ENCODE results near the gene AKAP1.
"Not testable (repeated sequence)": the region's sequence is repeated elsewhere in the genome, so short reads cannot be mapped to it uniquely, and the experiment has no call there.

AKAP1 gene

DNA sequence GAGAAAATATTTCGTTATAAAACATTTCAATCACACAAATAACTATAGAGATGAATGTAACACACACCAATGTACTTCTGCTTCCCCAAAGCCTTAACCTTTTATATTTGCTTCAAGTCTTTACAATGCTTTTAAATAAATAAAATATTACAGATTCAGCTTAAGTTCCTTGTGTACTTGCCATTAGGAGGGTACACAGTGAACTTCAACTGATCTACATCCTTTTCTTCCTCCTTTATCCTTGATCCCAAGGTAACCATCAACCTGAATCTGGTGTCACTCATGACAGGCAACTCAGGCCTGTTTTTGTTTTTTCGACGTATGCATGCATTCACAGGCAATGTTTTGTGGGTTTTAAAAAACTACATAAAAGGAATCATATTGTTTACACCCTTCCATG is 9.3 kb upstream of the AKAP1 start:
- DNase-seq, result no peak

DNA sequence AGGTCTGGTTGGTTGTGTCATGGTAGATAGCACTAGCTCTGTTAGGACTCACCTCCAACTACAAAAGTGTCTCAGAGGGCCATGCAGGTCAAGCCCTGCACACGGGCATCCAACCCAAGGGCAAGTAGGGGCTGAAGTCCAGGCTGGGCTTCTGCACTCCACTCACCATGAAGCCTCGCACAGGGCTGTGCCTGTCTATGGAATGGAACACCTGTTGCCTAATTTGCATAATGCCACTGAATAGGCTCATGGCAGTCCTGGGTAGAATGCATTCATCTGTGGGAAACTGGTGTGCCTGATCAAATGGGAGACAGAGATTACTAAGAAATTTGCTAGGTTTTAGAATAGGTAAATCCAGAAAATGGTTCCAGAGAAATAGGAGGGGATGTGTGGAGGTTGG is 8.0 kb upstream of the AKAP1 start:
- DNase-seq, result peak; percentile 20

DNA sequence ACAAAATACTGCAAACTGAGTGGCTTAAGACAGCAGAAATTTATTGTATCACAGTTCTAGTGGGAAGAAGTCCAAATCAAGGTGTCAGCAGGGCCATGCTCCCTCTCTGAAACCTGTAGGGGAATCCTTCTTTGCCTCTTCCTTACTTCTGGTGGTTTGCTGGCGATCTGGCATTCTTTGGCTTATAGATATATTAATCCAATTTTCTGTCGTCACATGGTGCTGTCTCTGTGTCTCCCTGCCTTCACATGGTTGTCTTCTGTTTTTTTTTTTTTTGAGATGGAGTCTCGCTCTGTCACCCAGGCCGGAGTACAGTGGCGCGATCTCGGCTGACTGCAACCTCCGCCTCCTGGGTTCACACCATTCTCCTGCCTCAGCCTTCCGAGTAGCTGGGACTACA is 6.8 kb upstream of the AKAP1 start:
- no peak for DNase-seq

DNA sequence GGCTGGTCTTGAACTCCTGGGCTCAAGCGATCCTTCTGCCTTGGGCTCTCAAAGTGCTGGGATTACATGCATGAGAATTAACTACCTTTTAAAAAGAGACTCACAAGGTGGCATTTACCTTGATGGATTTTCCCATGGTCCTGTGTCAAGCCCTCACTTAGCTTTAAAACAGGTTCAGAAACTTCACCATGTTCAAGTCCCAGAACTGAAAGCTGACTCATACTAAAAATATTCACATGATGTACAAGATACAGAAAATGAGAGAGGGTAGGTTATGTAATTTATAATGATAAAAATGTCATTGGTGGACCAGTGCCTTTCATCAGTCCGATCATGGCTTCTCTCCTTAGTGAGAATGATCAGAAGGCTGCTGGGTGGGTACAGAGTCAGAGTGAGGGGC is 4.3 kb upstream of the AKAP1 start:
- no peak for DNase-seq

DNA sequence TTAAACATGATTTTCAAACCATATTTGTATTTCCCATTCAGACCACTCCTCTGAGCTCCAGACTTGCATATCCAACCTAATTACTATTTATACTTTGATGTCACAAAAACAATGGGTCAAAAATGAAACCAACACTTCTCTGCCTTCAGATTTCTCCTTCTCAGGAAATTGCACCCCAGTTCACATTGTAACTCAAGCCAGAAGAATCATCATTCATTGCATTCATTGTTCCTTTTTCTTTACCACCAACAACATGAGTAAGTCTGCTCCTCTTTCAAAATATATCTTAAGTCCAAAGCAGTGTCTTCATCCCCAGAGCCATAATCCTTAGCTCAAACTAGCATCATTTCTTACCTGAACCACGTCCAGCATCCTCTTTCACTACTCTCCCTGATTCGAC is 2.6 kb upstream of the AKAP1 start:
- DNase-seq, result no peak

DNA sequence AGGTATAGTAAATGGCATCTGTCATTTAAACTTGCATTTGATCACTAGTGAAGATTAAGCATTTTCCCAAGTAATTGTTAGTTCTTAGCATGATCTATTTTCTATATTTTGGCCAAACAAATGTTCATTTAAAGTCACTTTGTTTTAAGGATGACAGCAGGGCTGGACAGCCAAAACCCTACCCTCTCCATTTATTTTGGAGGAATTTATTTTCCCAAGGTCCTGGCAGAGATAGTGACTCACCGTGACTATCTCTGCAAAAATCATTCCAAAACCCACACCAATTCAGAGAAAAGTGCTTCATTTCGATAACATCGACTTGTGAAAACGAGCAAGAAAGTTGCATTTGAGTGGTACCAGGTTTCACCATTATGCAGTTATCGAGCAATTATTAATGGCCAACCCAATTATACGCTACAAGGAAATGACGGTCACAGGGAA is 665 bp upstream of the AKAP1 start:
- DNase-seq, result no peak

DNA sequence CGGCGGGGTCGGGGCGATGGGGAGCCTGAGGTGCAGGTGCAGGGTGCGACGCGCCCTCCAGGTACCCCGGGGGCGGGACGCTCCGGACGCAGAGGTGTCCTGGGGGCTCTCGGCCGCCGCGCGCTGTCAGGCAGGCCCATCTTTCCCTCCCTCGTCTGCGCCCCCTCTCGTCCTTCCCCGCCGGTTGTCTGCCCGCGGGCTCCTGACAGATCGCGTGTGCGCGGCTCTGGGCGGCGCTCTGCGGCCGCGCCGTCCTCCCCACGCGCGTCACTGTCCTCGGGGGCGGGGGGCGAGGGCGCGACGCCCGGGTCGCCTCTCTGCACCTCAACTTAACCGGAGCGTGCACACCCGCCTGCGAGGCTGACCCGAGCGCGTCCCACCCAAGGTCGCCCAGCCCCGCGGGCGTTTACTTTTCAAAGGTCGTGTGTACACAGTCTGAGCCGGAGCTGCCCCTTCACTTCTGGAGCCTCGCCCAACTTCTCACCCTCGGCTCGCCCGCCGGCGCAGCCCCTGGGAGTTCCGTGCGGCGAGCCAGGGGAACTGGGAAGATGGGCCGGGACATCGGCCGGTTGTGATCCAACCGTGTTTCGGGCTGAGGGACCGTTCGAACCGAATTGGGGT is 512 bp downstream of the AKAP1 start:
- DNase-seq, result no peak

DNA sequence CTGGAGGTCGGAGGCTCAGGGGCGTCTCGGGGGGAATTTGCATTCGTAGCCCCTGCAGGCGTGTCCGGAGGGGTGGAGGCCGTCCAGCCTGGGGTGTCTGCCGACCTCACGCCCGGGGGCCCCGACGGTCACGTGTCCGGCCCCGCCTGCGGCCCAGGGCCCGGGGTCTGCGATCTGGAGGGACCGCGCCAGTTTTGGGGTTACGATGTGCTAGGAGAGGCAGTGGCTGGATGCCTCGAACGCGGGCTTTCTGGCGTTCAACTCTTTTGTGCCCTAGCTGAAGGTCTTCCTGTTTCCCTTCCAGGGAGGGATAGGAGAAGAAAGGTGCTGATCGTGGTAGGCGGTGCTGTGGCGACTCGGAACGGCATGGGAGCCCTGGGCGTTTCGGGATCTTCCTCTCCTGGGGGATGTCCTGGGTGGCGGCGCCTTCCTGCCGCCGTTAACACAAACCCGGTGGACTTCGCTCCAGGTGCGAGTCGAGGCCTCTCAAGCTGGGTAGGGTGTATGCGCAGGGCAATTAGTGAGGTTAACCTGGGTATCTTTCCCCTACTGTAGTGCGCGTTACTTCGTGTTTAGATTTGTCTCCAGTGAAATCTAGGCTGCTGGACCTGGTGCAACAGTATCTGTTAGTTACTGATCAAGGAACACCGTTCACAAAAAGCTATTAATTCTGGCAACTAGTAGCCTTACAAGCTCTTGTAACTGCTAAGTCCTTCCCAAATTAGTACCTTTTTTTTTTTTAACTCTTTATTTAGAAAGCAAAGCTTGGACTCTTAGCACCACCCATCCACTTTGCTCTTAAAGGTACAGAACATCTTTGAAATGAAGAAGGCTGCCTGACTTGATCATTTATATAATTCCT is 1.3 kb downstream of the AKAP1 start:
- DNase-seq, result no peak

DNA sequence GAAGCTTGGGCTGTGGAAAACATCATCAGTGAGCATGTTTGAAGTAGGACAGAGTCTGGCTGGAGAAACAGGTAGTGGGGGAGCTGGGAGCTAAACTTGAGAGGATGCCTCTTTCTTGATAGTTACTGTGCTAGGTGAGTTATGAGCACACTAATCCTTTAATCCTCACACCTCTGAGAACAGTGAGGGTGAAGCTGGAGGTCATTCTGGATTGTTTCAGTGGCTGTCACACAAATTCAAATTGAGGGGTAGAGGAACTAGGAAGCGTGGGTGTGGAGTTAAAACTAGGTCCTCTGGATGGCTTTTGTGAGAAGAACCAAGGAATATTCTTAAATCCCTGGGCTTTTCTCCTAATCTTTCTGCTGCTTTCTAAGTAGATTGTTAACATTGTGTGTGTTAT is 3.3 kb downstream of the AKAP1 start:
- no peak for DNase-seq

DNA sequence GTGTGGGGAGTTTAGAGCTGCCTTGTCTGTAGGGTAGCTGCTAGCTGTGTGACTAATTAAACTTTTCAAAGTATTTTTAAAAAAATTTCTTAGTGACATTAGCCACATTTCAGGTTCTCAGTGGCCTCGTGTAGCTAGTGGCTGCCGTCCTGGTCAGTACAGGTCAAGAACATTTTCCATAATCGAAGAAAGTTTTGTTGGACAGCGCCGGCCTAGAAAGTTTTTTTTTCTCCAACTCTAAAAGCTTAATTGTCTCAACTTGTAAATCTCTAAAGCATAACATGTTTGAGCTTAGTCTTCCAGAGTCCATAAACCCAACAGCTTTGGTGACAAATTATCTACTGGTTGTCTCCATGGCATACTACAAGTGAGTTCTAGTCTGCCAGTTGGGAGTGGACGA is 4.3 kb downstream of the AKAP1 start:
- no peak for DNase-seq

DNA sequence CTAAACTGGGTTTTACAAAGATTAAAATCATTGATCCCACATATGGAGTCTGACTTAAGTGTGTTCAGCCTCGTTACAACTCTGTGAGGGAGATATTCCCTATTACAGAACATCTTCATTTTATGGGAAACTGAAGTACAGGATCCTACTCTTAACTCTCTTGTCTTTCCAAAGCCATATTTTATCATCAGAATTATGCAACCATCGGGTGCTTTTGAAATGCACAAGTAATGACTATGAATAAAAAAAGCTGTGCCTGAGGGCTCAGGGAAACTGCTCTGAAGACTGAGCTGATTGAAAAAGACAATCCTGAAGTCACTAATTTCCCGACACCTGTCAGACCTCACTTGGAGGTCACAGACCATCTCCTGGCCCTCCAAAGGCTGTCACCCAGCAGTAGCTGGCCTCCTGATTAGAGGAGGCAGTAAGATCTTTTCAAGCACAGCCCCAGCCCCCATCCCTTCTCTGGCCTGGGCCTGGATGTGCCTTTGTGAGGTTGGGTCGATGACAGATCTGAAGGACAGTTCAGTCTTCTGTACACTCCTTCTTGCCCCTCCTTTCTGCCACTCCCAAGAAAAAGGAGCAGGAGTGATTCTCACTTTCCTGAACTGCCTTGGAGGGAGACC is 5.6 kb downstream of the AKAP1 start:
- no peak for DNase-seq

DNA sequence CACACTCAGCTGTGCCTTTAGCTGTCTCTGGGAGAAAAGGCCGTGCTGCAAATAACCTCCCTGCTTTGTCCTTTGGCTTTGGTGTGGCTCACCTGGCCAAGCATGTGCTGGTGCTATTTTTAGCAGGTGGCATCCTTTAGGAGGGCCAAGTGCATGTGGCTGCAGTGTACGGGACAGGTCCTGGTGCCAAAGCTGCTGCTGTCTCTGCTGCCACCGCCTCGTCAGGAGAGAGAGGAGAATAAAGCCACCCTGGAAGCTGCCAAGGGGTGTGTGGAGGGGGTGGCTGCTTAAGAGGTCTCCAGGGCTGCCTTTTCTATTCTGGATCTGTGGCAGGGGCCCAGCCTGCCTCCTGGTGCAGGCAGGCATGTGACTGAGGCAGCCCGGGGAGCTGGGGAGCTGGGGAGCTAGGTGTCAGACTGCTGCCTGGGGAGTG is 6.2 kb downstream of the AKAP1 start:
- no peak for DNase-seq

DNA sequence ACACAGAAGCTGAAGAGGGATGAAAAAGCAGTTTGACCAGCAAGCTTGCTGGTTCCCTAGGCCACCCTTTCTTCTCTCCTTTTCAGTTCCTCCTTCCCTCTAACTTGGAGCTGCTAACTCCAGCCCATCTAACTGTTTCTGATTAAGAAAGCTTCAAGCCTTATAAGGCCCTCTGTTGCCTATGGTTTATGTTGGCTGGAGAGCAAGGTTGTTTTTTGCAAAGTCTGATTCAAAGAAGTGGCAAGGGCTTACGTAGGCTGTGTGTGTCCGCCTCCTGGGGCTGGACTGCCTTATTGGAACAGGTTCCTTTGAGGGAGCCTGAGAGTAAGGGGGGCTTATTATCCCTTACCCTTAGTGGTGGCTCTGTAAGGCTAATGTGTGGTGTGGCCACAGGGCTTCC is 7.1 kb downstream of the AKAP1 start:
- no peak for DNase-seq

DNA sequence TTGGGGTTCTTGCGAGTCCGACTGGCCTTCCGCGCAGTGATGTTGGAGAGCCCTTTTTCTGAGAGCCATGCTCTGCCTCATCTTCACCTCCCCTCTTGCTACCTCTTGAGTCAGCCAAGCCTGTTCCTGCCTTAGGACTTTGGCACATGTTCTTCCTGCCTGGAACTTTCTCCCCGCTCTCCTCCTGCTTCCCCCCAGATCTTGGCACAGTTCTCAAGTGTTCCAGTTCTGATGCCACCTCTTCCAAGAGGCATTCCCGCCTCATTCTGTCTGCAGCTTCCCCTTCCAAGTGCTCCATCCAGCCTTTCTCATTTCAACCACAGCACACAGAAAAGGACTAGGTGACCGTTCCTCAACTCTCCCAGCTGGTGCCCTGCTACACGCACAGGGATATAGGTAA is 7.7 kb downstream of the AKAP1 start:
- DNase-seq, result no peak

DNA sequence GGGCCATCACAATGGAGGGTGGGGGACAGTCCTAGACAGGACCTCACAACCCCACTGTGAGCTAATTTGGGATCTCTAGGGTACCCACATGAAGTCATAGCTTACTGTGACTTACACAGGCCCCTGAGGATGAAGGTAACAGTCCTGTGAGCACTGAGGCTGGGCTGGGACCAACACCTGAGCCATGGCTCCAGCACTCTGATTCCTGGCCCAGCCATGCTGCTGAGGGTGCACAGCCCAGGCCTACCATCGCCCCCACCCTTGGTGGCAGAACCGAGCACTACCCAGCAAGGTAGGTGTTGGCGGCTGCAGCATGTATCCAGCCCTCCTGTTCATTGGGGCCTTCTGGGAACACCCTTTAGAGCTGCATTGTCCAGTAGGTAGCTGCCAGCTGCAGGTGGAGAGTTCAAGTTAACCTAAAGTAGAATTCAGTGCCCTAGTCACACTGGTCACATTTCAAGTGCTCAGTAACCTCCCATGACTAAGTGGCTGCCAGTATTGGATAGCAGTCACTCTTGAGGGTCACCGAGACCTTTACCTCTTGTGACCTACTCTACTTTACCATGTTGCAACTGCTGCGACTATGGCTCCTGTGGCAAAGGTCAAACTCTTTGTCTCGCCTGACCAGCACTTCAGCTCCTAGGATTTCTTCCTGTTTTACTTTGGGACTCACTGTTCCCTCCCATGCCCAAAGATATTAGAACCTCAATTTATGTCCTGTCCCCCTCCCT is 11.6 kb downstream of the AKAP1 start:
- DNase-seq, result no peak

DNA sequence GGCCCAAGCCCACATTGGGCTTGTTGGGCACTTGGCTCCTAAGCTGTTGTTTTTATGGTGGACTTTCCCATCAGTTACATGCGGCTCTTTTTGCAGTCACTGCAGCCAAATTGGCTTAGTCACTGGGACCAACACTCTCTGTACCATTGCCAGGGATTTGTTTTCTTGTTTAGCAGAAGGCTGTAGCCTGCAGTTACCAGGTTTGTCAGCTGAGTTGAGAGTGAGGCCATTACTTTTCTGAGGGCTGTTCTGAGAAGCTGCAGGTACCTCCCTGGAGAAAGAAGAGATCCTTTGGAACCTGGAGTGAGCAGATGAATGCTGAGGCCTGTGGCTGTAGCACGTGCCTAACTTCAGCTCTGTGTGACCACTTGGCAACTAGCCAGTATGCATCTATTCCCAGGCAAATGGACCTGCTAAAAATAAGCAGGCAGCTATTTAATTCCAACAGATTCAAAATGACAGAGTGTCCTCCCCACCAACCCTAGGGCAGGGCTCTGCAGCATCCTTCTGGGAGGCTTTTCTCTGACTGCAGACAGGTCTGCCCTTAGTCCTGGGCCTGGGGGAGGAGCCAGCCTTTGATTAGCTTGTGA is 12.9 kb downstream of the AKAP1 start:
- DNase-seq, result no peak

DNA sequence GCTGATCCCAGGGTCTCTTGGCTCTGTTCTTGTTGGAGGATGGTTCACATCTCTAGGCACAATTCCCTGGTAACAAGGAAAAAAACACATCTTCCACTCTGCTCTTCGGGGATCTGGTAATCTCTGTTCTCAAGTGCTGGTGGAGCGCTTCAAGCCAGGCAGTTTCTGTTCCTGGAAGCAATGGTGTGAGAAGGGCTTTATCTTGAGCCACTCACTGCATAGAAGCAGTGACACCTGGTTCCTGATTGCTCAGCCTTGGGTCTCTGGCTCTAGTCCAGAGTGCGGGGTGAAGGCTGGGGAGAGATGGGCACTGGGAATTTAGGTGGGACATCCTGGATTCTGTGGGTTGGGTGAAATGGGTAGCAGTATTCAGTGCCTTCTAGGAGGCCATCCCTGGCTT is 14.1 kb downstream of the AKAP1 start:
- no peak for DNase-seq

DNA sequence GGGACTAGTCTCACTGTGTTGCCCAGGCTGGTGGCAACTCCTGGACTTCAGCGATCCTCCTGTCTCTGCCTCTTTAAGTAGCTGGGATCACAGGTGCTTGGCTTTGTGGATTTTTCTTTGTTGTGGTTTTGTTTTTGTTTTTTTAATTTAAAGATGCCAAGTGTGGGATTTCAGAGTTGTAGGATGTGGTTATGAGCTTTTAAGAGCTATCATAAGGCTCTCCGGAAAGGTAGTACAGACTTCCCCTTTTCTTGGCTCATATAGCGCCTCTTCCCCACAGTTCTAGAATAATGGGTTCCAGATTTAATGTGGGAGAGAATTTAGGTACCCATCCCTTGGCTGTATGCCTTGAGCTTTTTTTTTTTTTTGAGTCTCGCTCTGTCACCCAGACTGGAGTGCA is 17.1 kb downstream of the AKAP1 start:
- DNase-seq, result no peak

DNA sequence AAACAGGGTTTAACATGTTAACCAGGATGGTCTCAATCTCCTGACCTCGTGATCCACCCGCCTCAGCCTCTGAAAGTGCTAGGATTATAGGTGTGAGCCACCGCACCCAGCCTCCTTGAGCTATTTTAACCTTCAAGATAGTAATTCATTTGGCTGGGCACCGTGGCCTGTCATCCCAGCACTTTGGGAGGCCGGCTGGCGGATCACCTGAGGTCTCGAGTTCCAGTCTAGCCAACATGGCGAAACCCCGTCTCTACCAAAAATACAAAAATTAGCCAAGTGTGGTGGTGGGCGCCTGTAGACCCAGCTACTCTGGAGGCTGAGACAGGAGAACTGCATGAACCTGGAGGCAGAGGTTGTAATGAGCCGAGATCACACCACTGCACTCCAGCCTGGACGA is 17.6 kb downstream of the AKAP1 start:
- not testable (repeated sequence) for DNase-seq

DNA sequence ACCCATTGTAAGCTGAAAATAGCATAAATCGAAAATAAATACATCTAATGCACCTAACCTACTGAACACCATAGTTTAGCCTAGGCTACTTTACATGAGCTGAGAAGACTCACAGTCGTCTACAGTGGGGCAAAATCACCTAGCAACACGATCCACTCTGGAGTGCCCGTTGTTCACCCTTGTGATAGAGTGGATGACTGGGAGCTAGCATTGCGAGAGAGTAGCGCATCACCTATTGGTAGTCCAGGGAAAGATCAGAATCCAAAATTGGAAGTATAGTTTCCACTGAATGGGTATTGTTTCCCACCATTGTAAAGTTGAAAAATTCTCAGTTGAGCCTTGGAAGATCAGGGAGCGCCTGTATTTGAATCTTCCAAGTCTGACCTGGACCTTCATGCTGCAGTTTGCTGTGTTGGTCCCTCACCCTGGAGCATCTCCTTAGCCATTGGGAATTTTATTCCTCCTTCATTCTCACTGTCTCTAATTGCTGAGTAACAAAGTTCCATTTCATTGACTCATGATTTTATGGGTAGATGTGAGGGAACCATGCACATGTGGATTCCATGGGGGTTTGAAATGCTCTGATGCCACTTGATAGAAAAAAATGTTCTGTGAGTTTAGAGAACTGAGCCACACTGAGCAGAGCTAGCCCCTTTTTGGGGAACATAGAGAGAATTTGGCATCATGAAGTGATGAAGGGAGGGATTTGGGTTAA is 19.6 kb downstream of the AKAP1 start:
- DNase-seq, result no peak

DNA sequence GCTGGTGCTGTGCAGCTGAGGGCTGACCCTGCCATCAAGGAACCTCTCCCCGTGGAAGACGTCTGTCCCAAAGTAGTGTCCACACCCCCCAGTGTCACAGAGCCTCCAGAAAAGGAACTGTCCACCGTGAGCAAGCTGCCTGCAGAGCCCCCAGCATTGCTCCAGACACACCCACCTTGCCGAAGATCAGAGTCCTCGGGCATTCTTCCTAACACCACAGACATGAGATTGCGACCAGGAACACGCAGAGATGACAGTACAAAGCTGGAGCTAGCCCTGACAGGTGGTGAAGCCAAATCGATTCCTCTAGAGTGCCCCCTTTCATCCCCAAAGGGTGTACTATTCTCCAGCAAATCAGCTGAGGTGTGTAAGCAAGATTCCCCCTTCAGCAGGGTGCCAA is 20.5 kb downstream of the AKAP1 start:
- no peak for DNase-seq

DNA sequence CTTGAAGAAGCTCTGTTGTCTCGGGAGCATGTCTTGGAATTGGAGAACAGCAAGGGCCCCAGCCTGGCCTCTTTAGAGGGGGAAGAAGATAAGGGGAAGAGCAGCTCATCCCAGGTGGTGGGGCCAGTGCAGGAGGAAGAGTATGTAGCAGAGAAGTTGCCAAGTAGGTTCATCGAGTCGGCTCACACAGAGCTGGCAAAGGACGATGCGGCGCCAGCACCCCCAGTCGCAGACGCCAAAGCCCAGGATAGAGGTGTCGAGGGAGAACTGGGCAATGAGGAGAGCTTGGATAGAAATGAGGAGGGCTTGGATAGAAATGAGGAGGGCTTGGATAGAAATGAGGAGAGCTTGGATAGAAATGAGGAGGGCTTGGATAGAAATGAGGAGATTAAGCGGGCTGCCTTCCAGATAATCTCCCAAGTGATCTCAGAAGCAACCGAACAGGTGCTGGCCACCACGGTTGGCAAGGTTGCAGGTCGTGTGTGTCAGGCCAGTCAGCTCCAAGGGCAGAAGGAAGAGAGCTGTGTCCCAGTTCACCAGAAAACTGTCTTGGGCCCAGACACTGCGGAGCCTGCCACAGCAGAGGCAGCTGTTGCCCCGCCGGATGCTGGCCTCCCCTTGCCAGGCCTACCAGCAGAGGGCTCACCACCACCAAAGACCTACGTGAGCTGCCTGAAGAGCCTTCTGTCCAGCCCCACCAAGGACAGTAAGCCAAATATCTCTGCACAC is 21.2 kb downstream of the AKAP1 start:
- DNase-seq, result no peak

Measured in NCI-H1048 (cell line).